IPS-11a (cell line): ENCODE measurements around the gene PHRF1.

Experiments
- H3K4me3 ChIP-seq: one replicate; pipeline ENCODE4 v1.5.1; 2013; ENCODE audit warnings: low read depth, low read length, control low read depth

Gene PHRF1, protein sequence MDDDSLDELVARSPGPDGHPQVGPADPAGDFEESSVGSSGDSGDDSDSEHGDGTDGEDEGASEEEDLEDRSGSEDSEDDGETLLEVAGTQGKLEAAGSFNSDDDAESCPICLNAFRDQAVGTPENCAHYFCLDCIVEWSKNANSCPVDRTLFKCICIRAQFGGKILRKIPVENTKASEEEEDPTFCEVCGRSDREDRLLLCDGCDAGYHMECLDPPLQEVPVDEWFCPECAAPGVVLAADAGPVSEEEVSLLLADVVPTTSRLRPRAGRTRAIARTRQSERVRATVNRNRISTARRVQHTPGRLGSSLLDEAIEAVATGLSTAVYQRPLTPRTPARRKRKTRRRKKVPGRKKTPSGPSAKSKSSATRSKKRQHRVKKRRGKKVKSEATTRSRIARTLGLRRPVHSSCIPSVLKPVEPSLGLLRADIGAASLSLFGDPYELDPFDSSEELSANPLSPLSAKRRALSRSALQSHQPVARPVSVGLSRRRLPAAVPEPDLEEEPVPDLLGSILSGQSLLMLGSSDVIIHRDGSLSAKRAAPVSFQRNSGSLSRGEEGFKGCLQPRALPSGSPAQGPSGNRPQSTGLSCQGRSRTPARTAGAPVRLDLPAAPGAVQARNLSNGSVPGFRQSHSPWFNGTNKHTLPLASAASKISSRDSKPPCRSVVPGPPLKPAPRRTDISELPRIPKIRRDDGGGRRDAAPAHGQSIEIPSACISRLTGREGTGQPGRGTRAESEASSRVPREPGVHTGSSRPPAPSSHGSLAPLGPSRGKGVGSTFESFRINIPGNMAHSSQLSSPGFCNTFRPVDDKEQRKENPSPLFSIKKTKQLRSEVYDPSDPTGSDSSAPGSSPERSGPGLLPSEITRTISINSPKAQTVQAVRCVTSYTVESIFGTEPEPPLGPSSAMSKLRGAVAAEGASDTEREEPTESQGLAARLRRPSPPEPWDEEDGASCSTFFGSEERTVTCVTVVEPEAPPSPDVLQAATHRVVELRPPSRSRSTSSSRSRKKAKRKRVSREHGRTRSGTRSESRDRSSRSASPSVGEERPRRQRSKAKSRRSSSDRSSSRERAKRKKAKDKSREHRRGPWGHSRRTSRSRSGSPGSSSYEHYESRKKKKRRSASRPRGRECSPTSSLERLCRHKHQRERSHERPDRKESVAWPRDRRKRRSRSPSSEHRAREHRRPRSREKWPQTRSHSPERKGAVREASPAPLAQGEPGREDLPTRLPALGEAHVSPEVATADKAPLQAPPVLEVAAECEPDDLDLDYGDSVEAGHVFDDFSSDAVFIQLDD (N-terminal part only)

DNA sequence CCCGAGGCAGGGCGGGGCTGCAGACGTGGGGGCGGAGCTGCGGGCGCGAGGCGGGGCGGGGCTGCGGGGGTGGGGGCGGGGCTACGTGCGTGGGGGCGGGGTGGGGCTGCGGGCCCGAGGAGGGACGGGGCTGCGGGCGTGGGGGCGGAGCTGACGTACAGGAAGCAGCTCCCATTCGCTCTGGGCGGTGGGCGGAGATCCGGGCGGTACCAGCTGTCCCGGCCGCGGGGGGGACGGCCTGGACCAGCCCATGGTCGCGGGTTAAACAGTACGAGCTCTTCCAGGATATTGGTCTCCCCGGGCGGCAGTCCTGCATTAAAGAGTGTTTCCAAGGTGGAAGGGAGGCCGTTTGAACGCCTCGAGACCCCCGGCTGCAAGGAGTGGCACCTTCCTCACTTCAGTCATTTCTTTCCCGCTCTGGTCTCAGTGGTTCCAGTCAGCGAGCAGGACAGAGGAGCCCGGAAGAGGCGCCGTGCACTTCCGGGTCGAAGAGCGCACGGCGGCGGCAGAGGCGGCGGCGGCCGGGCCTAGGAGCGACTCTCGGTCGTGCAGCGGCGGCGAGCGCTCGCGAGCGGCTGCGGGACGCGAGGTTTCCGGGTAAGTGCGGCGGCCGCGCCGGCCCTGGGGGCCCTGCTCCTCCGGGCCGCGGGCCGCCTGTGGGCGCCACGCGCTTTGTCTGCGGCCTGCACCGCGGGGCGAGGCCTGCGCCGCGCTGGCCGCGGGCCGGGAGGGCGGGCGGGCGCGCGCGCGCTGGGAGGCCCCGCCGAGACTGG lies at the start of gene PHRF1:
Gene PHRF1, plus strand, starts transcription at position 475 of the 773 bp plus-strand sequence. CDS start 5,043 bp downstream, outside the sequence.
- H3K4me3 ChIP-seq = peak within 1 kb of the TSS; percentile 93

DNA sequence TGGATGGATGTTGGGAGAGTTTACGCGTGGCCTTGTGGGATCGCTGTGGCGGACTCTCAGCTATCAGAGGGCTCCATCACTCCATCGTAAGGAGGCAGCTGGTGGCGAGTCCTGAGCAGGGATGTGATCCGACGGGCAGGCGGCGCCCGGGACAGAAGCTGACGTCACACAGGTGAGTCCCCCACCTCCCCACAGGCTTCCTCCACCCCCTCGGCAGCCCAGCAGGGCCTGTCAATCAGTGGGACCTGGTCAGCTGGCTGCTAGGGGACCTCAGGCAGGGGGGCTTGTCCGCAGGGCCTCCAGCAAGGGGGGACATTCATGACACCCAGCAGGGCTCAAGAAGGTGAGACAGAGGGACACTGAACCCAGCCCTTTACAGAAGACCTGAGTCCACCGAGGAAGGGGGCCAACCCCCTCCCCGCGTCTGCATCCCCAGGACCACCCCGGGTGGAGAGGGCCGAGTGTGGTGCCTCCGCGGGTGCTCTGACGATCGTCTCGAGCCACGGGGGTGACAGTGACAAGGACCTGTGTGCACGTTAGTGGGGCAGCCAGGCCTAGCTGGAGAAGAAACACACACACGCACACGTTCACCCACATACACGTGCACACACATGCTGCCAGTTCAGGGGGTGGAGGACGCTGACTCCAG lies 48.0 kb upstream of the PHRF1 start:
- no peak overlapping the region for H3K4me3 ChIP-seq

DNA sequence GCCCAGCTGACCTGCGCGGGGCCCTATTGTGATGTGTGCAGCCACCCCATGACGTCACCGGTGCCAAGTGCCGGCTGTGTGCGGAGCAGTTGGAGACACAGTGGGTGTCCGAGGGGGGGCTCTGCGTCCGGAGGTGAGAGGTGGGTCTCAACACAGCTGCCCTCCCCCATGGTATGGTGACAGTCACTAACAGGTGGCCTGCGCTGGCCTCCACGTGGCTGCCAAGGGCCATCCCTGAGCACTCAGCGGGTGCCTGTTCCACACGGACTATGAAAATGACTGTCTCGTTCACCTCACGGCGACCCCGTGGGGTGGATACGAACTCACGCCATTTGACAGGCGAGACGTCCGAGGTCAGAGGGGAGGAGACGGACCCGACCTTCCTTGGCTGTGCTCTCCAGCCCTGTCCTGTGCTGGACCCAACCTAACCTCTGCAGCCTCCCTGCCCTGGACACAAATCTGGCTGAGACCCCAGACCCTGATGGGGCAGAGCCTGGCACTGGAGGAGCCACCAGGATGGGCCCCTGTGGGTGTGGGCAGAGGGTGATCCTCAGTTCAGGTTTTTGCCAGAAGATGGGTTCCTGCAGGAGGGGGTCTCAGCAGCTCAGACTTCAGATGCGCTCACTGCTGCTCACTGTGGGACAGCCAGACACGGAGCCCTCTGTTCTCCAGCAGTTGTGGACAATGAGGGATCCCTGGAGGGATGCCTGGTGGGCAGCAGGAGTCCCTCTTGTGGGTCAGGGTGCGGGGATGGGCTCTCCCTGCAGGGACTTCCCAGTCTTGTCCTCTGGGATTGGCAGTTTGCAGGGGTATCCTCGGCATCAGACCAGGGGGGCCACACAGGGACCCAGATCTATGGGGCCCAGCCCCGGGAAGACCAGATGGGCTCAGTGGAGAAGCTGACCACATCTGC lies 47.2 kb upstream of the PHRF1 start:
- no peak overlapping the region for H3K4me3 ChIP-seq

DNA sequence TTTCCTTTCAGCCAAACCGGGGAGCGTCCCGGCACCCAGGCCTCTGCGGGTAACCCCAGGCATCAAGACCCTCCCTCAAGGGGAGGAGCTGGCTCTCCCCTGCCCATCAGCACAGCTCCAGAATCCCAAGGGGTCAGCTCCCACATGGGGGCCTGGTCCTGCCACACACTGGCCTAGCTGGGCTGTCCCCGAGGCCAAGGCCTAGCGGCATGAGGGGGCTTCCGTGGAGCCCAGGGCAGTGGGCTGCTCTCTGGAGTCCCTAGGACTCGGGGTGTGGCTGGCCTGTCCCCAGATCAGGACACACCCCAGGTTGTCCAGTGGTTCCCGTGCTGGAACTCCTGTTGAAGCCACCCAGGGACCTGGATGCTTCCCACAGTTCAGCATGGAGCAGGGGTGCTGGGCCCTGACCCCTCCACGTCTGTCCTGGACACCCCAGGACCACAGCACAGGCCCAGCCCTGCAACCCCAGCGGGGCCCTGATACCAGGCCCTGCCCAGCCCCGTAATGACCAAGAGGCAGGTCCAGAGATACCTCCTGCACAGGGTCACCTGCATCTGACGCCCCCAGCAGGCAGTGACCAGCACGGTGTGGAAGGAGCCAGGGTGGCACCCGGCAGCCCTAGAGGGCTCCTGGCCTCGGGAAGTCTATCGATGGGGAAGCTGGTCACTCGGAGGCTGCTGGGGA lies 46.4 kb upstream of the PHRF1 start:
- H3K4me3 ChIP-seq = no peak overlapping the region

DNA sequence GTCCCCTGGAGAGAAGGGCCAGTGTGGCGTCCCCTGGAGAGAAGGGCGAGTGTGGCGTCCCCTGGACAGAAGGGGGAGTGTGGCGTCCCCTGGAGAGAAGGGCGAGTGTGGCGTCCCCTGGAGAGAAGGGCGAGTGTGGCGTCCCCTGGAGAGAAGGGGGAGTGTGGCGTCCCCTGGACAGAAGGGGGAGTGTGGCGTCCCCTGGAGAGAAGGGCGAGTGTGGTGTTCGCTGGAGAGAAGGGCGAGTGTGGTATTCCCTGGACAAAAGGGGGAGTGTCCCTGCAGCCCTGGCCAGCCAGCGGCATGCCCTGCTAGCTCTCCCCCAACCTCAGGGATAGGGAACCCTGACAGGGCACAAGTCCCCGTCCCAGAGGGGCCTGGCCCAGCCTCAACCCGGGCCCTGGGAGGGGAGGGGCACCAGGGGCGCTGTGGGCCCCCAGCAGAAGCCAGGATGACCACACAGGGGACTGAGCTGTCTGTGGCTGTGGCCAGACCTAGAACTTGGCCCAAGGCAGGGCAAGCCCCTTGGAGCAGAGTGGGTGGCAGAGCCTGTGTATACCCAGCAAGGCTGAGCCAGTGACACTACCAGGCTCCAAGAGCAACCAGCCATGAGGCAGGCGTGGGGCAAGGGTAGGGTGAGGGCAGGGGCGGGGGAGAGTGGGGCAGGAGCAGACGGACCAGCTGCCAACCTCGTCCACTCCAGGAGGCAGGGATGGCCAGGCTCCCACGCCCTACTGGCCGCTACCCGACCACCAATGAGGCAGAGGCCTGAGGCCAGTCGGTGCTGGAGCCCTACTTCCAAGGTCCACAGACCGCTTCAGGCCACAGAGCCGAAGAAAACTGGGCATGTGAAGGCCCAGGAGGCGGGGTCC lies 45.1 kb upstream of the PHRF1 start:
- no peak overlapping the region for H3K4me3 ChIP-seq

DNA sequence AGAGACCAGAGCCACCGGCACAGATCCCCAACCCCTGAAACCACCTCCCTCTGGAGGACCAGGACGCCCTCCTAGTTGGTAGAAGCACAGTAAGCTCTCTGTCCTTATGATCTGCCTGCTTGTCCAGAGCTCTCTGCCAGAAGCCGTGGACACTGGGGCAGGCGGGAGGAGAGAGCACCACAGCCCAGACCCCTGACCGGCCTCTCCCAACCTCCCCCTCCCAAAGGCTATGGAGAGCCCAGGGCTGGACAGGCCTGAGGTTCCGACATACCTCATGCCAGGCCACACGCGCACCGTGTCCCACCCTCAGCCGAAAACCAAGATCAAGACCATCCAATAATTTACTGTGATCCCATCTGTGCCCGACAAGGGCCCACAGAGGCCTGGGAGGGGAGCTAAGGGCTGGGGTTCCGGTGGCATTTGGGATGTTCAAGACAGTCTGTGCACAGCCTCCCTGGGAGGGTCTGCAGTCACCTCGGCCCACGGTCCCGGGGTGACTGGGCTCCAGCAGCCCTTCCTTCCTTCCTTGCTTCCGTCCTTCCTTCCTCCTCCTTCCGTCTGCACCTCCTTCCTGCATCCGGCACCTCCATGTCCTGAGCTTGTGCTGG lies 44.2 kb upstream of the PHRF1 start:
- no peak overlapping the region for H3K4me3 ChIP-seq

DNA sequence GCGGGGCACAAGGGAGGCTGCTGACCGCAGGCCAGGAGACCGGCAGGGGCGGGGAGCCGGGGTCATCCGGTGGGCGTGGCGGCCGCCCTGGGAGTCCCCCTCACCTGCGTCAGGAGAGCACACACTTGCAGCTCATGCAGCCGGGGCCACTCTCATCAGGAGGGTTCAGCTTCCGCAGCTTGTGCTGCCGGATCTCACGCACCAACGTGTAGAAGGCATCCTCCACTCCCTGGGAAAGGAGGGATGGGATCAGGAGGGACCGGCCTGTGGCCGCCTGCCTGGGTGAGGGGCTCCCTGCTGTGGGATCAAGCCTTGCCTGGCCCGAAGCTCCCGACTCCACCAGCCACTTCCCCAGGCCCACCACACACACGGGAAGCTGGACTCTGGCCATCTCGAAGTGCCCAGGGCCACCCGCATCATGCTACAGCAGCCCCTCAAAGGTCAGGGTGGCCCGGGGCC lies 43.7 kb upstream of the PHRF1 start:
- no peak overlapping the region for H3K4me3 ChIP-seq

DNA sequence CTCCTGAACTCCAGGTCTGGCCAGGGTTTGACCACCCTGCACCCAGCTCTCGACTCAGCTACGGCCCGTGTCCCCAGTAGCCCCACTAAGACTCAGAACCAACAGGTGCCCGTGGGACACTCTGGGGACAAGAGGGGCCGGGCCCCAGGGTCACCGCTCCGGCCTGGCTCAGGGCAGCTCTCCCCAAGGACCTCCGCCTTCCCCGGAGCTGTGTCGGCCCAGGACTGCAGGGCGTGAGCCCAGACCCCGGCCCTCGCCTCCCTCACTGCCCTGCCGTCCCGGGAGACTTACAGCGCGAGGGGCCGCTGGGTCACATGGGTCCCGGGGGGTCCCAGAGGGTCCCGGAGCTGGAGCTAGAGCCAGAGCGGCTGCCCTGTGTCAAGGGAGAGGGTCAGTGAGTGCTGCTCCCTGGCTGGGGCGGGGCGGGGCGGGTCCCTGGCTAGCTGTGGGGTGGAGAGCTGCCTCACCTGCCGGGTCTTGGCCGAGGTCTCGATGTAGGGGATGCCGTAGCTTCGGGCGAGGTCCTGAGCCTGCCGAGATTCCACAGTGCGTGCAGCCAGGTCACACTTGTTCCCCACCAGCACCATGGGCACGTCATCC lies 43.2 kb upstream of the PHRF1 start:
- H3K4me3 ChIP-seq = no peak overlapping the region

DNA sequence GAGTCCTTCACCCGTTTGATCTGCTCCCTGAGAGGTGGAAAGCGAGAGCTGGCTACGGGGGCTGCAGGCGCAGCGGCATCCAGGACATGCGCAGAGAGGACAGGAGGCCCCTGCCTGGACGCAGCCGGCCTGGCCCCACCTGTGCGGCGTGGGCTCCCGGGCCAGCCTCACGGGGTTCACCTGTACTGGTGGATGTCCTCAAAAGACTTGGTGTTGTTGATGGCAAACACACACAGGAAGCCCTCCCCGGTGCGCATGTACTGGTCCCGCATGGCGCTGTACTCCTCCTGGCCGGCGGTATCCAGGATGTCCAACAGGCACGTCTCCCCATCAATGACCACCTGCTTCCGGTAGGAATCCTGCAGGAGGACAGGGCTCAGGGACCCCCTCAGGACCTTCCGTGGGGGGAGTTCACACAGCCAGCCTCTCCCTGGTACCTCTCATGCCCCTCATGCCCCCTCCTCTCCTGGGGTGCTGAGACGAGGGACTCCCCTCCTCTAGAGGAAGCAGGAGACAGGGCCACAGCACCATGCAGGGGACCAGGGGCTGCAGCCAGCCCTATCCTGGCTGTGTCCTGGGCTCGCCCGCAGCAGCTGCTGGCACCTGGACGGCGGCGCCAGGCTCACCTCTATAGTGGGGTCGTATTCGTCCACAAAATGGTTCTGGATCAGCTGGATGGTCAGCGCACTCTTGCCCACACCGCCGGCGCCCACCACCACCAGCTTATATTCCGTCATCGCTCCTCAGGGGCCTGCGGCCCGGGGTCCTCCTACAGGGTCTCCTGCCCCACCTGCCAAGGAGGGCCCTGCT lies 42.5 kb upstream of the PHRF1 start:
- H3K4me3 ChIP-seq = no peak overlapping the region

DNA sequence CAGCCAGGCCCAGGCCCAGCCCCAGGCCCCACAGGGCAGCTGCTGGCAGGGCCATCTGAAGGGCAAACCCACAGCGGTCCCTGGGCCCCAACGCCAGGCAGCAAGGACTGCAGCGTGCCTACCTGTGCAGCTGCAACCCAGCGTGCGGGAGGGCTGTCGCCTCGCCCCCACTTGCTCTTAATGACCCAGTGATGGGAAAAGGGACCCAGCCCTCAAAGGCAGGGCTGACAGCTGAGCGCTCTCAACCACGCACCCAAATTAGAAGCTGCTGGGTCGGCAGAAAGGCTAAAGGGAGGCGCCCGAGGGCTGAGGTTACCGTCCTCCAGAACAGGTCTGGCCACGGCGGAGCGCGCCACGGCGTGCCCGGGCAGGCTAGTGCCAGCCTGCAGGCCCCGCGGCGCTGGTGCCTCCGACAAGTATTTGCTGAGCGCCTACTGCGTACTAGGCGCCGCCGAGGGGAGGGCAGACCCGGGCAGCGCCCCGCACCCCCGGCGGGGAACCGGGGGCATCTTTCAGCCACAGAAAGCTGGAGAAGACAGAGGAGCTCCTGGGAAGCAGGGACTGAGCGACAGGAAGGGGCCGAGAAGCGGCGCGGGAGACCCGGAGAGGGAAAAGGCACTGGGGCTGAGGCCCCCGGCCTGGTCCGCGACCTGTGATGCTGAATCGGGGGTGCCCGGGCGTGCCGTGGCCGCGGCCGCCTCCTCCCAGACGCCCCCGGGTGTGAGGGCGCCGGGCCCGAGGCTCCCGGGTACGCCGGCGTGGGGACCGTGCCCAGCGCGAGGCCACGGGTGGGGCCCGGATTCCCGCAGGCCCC lies 41.7 kb upstream of the PHRF1 start:
- peak overlapping the region; percentile 67 for H3K4me3 ChIP-seq

DNA sequence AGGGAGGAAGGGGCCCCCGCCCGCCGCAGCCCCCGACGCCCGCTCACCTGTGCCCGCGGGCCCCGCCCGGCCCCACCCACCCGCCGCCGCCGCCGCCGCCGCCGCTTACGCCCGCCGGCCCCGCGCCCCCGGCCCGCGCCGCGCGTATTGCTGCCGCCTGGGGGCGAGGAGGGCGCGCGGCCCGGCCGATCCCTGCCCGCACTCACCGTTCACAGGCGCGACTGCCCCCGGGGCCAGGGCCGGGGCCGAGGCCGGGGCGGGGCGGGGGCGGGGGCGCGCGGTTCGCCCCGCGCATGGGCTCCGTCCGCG lies 41.1 kb upstream of the PHRF1 start:
- peak overlapping the region; percentile 67 for H3K4me3 ChIP-seq

DNA sequence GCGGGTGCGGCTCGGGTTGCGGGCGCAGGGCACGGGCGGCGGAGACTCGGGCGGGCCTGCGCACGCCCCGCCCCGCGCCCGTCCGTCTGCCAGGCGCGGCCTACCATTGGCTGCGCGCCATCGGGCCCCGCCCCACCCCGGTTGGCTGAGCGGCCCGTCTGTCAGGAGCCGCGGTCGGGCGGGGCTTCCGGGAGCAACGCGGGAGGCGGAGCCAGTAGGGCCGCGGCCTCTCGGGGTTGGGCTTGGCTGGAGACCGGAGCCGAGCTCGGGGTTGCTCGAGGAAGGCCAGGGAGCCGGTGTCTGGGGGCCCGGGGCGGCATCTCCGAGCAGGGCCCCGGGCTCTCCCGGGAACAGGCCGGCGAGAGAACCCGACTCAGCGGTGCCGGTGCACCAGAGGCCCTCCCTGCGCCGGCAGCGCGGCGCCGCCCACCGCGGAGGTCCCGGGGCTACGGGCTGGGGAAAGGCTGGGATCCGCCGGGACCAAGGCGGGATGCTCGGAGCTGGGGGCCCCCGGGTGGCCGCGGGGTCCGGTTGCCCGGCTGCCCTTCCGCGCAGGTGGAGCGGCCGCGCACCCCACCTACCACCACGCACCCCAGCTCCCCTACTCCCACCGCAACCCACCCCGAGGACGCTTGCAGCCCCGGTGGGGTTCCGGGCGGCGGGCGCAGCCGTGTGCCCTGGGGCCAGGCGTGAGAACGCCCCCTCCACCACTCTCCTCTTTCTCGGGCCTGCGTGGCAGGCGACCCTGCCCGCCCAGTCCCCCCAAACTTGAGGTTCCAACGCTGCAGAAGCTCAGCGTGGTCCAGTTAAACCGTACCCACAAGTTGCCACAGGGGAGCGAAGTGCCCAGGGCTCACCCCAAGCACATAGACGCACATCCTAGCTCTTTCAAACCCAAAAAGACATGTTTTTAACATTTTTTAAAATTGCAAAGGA lies 40.5 kb upstream of the PHRF1 start, which contains the start of gene HRAS:
Gene HRAS, minus strand, starts transcription at position 58 of the 936 bp plus-strand sequence.
- peak within 1 kb of the TSS; percentile 67 for H3K4me3 ChIP-seq

DNA sequence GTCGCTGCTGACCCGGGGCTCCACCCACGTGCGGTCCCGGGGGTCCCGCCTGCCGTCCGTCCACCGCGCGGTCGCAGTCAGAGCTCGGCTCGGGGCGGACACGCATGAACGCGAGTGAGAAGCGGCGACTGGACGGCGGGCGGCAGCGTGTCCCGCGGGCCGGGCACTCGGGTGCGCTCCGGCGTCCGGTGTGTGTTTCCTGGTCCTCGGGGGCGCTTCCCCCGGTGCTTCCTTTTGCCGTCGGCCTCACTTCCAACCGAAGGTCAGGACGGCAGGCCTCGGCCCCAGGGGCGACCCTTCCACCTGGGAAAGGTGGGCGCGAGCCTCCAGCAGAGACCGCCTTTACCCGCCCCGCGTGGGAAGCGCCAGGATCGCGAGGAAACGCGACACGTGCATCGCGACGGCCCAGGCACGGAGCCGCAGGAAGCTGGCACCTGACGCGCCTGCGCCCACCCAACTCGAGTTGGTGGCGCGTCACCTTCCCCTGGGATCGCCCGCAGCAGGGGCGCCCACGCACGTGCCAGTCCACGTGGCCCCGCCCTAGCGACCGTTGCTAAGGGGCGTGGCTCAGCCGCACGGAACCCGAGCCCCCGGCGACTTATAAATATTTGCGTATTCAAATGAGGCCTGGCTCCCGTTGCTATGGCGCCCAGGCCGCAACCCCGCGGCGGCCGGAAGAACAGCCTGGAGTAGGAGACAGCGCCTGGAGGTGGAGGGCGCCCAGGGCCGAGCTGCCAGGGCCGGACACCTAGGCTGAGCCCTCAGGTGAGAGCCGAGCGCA lies 39.2 kb upstream of the PHRF1 start, which contains the start of gene LRRC56:
Gene LRRC56, plus strand, starts transcription at position 687 of the 781 bp plus-strand sequence. CDS start 3,158 bp downstream, outside the sequence.
- H3K4me3 ChIP-seq = peak within 1 kb of the TSS; percentile 27
